NCI-H1092 (cell line): ENCODE data around the gene MYH11.

Source experiments
- DNase-seq: peaks from one replicate; lab custom pipeline; 2025; lab: John Stamatoyannopoulos, UW

MYH11 gene

DNA sequence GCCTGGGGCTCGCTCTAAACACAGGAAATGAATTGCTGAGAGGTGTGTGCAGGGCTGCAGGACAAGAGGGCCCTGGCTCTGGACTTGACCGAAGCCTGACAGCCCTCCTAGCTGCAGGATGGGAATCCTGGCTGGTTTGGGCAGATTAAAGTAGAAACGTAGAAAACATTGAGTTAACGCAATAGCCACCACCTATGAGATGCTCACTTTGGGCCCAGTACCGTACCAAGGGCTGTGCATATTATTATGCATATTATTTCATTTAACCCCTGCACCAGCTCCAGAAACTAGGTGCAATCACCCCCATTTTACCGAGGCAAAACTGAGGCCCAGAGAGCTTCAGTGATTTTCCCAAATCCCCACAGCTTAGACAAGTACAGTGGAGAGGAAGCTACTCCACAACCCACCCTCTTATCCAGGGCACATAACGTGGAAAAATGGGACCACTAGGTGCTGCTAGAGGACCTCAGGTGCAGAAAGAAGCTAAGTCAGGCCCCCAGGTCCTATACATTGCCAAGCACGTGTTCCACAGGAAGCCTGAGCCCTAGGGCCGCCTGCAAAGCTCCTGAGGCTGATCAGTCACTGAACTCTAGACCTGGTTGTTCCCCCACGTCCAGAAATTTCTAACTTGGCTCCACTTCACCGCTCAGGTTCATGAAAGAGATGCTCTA lies 79.2 kb downstream of the MYH11 start:
- peak; percentile 29 for DNase-seq

DNA sequence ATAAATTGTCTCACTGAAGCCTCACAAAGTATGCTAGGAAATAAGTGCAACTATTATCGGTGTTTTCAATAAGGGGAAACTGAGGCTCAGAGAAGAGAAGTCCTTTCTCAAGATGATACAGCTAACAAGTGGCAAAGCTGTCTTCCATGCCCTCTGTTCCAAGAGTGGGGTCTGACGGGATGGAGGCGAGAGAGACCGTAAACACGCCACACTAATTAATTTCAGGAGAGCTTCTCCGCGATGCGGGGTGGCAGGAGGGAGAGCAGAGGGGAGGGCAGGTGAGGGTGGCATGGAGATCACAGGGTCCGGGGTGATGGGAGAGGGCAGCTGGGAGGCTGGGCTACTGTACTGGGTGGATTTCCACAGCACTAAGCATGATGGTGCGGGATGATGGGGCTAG lies 80.3 kb downstream of the MYH11 start:
- no peak for DNase-seq

DNA sequence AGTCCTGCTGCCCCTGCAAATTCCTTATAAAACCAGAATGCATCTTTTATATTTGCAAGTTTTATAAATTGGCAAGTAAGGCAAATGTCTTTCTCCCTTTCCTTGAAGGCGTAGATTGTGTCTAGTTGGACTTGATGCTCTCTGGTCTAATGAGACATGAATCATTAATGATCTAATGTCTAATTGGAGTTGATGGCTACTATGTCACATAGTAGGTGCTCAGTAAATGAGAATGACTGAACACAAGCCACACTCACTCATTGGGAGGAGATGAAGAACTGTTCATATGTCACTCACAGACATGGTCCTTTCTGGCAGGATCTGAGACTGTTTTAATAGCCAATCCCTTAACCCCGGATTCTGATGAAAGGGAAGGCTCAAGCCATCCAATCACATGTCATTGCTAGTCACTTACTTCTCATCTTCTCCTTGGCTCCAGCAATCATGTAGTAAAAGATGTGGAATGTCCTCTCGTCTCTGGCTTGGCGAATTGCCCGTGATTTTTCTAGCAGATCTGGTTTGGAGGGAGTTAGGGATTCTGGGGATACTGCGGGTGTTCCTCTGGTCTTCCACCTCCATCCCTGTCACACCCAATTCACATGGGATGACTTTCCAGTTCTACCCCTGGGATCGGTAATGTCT lies 81.0 kb downstream of the MYH11 start:
- no peak for DNase-seq

DNA sequence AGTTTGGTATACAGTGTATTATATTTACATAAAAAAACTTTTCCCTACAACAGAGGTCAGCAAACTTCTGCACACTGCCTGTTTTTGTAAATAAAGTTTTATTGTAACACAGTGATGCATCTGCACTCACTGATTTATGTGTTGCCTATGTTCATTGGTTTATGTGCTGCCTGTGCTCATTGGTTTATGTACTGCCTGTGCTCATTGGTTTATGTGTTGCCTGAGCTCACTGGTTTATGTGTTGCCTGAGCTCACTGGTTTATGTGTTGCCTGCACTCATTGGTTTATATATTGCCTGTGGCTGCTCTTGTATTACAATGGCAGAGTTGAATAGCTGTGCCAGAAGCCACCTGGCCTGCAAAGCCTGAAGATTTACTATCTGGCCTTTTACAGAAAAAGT lies 81.6 kb downstream of the MYH11 start:
- DNase-seq = no peak

DNA sequence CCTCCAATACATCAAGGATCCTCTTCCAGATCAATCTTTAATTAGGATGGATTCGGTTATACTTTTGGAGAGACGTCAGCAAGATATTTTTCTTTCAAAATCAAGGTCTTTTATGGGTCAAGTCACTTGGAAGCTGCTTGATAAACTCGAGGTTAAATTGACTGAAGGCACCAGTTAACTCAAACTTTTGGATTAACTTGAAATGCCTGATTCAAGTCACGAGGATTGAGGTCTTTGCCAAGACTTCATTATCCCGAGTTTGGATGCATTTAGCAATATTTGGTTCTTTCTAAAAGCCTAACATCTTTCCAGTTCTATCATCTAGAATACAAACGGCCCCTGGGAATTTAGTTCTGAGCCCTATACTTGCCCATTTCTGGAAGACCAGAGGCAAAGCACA lies 82.9 kb downstream of the MYH11 start:
- no peak for DNase-seq

DNA sequence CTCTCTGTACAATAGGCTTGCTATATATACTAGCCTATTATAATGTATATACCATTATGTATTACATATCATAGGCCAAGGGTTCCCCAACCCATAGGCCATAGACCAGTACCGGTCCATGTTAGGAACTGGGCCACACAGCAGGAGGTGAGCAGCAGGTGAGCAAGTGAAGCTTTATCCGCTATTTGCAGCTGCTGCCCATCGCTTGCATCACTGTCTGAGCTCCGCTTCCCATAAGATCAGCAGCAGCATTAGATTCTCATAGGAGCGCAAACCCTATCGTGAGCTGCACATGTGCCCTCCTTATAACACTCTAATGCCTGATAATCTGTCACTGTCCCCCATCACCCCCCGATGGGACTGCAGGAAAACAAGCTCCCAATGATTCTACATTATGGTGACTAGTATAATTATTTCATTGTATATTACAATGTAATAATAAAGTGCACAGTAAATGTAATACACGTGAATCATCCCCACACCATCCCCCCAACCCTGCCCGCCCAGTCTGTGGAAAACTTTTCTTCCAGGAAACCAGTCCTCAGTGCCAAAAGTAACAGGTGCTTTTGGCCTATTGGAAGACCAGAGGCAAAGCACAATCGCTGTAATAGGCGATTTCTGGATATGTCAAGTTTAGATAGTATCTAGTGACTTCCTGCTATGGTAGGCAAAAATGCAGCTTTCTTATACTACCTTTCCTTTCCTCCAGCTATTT lies 84.1 kb downstream of the MYH11 start:
- DNase-seq = no peak

DNA sequence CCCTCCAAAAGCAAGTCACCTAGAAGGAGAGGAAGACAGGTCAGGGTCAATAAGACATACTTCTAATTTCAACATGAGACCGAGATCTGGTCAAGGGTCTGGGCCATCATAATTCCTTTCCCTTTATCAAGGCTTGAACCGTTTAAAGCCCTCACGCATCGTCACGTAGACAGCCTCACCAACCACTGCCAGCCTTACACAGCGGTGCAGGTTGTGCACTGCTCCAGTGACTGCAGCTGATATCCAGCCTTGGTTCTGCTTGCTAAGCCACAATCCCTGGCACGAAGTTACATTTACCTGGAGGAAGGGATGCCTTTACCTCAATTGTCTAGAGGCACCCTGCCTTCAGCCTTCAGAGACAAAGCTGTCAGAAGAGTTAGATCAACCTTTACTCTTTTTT lies 85.1 kb downstream of the MYH11 start:
- no peak for DNase-seq

DNA sequence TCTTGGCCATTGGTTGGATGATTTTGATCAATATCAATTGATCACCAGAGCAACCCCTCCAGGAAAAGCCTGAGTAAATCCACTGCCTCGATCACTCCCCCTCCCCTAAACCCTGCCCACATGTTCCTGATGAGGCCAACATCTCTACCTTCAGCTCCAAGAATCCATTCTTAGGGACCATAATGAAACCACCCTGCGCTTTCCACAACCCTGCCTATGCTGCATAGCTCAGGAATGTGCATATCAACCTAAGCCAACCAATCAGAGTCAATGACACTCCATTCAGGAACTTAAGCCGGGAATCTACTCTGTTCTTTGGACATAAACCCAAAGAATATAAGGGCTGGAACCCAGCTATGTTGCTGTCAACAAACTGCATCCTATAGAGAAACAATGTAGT lies 86.3 kb downstream of the MYH11 start:
- DNase-seq = no peak

DNA sequence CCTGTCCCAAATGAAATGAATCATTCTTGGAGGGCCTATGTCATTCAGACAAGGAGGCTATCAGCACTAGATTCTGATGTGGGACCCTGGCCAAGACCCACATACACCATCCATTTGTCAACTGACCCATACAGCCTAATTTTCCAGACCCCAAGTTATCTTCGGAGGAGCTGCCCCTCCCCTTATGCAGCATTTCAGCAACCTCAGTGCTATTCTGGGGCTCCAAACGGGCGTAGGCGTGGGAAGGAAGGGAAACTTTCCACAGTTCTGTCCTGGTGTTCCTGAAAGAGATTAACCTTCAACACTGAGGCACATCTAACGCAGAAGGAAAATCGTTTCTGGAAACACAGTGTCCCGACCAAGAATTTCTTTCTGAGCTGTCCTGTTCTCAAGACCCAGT lies 86.7 kb downstream of the MYH11 start:
- no peak for DNase-seq

DNA sequence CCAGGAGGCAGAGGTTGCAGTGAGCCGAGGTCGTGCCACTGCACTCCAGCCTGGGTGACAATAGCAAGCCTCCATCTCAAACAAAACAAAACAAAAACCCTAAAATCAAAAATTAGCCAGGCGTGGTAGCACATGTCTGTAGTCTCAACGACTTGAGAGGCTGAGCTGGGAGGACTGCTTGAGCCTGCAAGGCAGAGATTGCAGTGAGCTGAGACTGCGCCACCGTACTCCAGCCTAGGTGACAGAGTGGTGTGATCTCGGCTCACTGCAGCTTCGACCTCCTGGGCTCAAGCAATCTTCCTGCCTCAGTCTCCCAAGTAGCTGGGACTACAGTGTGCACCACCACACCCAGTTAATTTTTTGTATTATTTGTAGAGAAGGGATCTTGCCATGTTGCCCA lies 87.6 kb downstream of the MYH11 start:
- no peak for DNase-seq

DNA sequence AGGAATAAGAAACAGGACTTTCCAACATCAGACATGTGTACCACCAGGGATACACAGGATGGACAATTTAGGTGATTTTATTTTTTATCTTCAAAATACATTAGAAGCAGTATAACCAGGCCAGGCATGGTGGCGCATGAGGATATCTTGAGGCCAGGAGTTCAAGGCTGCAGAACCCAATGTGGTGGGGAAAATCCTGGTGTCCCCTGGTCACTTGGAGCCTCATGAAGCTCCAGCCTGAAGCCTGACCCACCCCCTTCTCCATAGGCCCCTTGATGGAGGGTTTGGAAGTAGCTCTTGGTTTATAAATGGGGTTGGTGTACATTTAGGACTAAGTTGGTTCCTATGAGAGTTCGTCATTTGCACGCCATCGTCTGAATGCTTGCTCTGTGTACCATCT lies 88.6 kb downstream of the MYH11 start:
- DNase-seq = no peak

DNA sequence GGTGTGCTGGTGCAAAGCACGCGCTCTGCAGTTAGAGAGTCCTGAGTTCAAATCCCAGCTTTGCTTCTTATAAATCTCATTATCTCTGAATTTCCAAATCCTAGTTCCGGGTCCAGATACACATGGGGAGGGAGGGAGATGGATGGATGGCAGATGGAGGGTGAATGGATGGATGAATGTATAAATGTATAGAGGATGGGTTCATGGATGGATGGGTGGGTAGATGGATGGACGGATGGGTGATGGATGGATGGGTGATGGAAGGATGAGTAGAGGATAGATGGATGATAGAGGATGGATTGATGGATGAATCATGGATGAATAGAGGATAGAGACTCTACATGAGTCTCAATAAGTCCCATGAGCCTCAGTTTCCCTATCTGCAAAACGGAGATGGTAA lies 89.9 kb downstream of the MYH11 start:
- no peak for DNase-seq

DNA sequence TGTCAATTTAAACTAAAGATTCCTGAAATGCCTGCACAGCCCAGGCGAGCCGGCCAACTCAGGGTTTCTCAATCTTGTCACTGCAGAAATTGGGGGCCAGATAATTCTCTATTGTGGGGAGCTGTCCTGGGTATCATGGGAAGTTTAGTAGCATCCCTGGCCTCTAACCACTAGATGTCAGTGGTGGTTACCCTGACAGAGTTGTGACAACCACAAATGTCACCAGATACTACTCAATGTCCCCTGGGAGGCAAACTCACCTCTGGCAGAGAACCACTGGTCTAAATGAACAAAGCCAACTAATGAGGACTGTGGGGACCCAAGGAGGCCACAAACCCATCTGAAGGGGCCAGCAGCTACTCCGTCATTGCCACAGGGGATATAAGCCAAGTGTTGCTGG lies 90.9 kb downstream of the MYH11 start:
- DNase-seq = no peak

DNA sequence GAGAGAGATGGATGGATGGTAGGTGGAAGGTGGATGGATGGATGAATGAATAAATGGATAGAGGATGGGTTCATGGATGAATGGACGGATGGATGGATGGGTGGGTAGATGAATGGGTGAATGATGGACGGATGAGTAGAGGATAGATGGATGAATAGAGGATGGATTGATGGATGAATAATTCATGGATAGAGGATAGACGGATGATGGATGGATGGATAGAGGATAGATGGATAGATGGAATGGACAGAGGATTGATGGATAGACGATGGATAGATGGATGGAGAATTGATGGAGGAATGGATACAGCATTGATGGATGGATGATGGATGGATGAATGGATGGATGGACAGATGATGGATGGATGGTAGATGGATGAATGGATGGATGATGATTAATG lies 91.7 kb downstream of the MYH11 start:
- no peak for DNase-seq

DNA sequence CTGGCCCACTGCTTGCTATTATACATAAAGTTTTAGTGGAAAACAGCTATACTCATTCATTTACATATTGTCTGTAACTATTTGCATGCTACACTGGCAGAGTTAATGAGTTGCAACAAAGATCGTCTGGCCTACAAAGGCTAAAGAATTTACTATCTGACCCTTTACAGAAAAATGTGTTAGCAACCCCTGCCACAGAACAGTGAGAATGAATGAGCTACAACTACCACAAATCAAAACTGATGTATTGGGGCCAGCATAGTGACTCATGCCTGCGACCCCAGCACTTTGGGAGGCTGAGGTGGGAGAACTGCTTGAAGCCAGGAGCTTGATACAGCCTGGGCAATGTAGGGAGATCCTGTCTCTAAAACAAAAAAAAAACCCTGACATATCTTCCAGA lies 92.7 kb downstream of the MYH11 start:
- DNase-seq = no peak

DNA sequence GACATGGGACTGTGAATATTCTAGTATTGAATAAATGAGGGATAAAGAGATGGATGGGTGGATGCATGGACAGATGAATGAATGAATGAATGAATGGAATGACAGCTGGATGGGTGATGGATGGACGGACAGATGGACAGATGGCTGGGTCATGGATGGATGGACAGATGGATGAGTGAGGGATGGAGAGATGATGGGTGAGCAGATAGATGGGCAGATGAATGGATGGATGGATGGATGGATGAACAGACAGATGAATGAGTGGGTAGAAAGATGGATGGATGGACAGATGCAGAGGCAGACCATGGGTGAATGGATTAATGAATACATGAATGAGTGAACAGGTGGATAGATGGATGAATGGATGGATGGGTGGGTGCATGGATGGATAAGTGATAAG lies 96.7 kb downstream of the MYH11 start:
- DNase-seq = no peak

DNA sequence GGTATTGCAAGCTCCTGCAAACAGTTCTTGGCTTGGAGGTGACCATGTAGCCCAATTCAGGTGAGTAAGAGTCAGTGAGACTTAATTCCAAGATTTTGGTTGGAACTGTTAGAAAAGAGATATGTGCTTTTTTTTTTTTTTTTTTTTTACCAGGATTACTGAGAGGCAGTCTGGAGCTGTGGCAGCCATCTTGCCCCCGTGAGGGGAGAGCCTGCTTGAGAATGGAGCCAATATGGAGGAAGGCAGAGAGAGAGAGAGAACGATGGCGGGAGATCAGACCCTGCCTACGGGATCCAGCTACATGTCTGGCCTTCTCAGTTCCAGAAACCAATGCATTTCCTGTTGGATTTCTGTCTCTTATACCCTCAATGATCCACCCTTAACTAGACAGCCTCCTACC lies 97.8 kb downstream of the MYH11 start:
- DNase-seq = no peak

DNA sequence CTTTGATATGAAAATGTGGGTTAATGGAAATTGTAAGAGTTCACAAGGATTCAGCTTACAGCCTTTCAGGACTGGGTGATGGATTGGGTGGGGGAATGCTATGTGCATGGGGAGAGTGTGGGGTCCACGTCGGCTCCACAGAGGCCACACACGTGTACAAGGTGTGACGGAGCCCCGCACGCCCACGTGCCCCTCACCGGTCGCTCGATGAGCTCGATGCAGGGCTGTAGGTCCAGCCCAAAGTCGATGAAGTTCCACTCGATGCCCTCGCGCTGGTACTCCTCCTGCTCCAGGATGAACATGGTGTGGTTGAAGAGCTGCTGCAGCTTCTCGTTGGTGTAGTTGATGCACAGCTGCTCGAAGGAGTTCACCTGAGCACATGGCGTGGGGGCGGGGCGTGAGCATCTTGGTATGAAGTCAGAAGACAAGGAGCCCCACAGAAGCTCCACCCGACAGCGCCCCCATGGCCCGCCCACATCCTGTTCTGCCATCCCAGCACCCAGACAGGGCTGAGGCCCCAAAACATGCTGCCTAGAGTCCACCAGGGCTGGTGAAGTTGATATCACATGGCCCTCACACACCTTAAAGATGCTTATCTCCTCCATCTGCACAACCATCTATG lies 99.1 kb downstream of the MYH11 start:
- no peak for DNase-seq

DNA sequence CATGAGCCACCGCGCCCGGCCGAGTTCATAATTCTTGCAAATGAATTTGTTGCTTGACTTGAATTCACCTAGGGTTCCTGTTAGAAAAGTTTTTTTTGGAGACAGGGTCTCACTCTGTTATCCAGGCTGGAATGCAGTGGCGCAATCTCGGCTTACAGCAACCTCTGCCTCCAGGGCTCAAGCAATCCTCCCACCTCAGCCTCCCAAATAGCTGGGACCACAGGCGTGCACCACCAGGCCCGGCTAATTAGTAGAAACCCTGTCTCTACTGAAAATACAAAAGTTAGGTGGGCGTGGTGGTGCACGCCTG lies 99.8 kb downstream of the MYH11 start:
- no peak for DNase-seq

DNA sequence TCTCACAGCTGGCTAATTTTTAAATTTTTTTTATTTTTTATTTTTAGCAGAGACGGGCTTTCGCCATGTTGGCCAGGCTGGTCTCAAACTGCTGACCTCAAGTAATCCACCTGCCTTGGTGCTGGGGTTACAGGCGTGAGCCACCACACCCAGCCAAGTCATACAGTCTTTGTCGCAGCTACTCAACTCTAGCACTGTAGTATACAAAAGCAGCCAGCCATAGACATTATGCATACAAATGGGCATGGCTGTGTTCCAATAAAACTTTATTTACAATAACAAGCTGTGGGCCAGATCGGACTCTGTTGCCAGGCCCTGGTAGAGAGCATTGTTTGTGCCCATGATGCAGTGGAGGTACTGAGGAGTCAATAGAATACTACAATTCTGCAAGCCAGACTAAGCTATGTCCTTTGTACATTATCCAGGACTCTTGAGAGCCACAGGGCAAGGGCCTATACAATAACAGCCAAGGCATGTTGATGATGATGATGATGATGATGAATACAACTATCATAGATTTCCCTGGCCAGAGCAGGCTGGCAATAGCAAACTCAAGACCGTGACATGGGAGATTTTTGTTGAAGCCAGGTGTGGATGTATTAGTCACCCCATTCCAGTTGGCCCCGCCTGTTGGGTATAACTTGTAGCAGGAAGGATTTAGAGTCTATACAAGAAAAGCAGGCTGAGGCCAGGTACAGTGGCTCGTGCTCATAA lies 101.8 kb downstream of the MYH11 start:
- DNase-seq = no peak

DNA sequence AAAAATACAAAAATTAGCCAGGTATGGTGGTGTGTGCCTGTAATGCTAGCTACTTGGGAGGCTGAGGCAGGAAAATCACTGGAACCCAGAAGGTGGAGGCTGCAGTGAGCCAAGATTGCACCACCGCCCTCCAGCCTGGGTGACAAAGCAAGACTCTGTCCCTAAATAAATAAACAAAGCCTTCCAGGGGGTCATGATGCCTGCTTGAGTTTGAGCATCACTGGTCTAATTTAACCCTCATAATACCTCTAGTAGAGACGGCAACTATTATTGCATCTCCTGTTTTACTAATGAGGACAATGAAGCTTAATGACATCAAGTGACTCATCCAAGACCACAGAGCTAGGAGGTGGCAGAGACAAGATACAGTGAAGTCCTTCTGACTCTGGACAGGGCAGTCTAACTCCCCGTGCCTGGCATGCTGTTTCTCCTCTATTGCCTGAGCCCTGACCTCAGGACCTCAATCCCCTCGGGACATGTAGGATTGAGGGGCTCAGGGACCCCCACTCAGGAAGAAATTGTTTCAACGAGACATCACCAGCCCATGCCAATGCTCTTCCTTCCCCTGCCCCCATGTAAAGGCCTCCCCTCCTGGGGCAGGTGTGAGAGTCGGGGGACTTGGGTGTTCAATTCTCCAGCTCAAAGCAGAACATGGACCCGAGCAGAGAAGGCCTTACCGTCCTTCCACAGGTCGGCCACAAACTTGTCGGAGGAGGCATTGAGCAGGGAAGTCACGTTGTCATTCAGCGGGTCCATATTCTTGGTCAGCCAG lies 103.9 kb downstream of the MYH11 start:
- no peak for DNase-seq

DNA sequence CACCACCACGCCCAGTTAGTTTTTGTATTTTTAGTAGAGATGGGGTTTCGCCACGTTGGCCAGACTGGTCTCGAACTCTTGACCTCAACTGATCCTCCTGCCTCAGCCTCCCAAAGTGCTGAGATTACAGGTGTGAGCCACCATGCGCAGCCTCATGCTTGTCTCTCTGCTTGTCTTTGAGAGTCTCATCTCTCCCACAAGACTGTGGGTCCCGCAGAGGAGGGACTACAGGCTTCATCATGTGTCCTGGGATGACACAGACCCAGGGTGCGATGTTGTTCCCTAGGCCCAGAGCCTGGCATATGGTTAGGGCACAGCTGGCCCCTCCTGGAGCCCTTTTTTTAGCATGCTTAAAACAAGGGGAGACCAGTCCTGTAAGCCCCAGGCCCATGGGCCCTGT lies 104.9 kb downstream of the MYH11 start:
- no peak for DNase-seq
